Measurements from ENCODE around the gene RAB11FIP4. TPM values are rescaled to one million over a fixed set of nuclear protein-coding genes. Genes with fewer than 3 reads are reported as not detected.
A peak's percentile ranks its signal among the peaks of the same experiment; 100 is the strongest.

RAB11FIP4 gene
- total RNA-seq, 1 experiment from 2014 or later: 5.3 TPM

- H3K27me3 ChIP-seq: no peaks in the 10 kb centered on the region
- H3K4me3 ChIP-seq: peak overlapping the region; percentile 90
- DNase-seq: peak; percentile 73
- H3K36me3 ChIP-seq: peaks cover 71% of the 10 kb centered on the region
- H3K9me3 ChIP-seq: no peaks in the 10 kb centered on the region
Observed at GRCh38 chr17:31561469-31562375, 170.2 kb downstream of the RAB11FIP4 start.

DNA sequence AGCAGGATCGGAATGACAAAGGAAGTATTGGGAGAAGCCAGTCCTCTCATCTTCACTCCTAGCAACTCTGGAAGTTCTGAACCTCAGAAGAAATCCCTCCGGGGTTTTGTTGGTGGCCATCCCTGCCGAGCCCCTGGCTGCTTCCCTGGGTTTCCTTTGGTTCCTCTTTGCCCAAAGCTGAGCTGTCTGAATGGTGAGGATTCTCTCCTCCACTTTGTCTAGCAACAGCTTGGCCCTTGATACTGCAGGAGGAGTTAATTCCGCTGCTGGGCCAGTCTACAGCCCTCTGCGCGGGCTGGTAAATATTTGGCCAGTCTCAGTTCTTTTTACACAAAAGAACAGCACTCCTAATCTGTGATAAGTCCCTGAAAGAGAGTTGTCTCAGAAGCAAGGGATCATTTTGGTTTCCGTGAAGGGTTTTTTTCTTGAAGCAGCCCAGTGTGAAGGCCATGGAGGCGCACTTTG lies 170.9 kb downstream of the RAB11FIP4 start:
- Histone ChIP-seq H3K27me3 (no peaks in the 10 kb centered on the region), H3K9me3 (no peaks in the 10 kb centered on the region), H3K36me3 (peaks cover 78% of the 10 kb centered on the region), H3K4me3 (peak overlapping the region; percentile 90)
- DNase-seq: no peak

GRCh38 chr17:31564291-31564690 lies 172.8 kb downstream of the RAB11FIP4 start:
- no peaks in the 10 kb centered on the region for H3K9me3 ChIP-seq
- DNase-seq: no peak
- peak overlapping the region; percentile 17 for H3K4me3 ChIP-seq
- H3K27me3 ChIP-seq: no peaks in the 10 kb centered on the region
- H3K36me3 ChIP-seq: peaks cover 97% of the 10 kb centered on the region

- DNase-seq: peak; percentile 87
- H3K36me3 ChIP-seq: peaks cover 98% of the 10 kb centered on the region
- H3K27me3 ChIP-seq: no peaks in the 10 kb centered on the region
- H3K4me3 ChIP-seq: peak overlapping the region; percentile 17
- H3K9me3 ChIP-seq: no peaks in the 10 kb centered on the region
Observed at GRCh38 chr17:31564883-31565301, 173.4 kb downstream of the RAB11FIP4 start.

GRCh38 chr17:31565652-31566051 lies 174.2 kb downstream of the RAB11FIP4 start:
- no peak for DNase-seq
- Histone ChIP-seq H3K4me3 (peak overlapping the region; percentile 17), H3K9me3 (no peaks in the 10 kb centered on the region), H3K36me3 (peaks cover 98% of the 10 kb centered on the region), H3K27me3 (no peaks in the 10 kb centered on the region)

DNA sequence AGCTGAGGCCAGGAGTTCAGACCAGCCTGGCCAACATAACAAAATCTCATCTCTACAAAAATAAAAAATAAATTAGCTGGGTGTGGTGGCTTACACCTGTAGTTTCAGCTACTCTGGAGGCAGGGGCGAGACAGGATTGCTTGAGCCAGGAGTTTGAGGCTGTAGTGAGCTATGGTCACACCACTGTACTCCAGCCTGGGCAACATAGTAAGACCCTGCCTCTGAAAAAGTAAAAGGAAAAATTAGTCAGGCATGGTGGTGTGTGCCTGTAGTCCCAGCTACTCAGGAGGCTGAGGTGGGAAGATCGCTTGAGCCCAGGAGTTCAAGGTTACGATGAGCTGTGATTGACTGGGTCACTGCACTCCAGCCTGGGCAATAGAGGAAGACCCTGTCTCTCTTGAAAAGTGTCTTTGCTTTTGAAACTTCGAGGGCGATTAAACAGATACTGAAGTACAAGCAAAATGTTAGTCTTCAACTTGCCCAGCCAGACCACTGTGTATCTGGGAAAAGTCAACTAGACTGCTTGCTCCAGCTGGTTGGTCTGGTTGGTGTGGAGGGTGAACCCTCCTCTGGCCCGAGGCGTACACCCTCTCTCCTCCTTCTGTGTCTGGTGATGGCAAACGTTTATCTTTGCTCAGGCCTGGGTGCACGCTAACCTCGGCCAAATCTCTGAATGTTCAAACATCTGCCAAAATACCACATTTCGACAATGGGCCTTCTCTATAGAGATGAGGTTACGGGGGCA lies 174.9 kb downstream of the RAB11FIP4 start:
- Histone ChIP-seq H3K36me3 (peaks cover 90% of the 10 kb centered on the region), H3K4me3 (no peak overlapping the region), H3K9me3 (no peaks in the 10 kb centered on the region), H3K27me3 (no peaks in the 10 kb centered on the region)
- no peak for DNase-seq

GRCh38 chr17:31566992-31567373 lies 175.5 kb downstream of the RAB11FIP4 start:
- Histone ChIP-seq H3K36me3 (peaks cover 90% of the 10 kb centered on the region), H3K4me3 (no peak overlapping the region), H3K27me3 (no peaks in the 10 kb centered on the region), H3K9me3 (no peaks in the 10 kb centered on the region)
- DNase-seq: no peak

DNA sequence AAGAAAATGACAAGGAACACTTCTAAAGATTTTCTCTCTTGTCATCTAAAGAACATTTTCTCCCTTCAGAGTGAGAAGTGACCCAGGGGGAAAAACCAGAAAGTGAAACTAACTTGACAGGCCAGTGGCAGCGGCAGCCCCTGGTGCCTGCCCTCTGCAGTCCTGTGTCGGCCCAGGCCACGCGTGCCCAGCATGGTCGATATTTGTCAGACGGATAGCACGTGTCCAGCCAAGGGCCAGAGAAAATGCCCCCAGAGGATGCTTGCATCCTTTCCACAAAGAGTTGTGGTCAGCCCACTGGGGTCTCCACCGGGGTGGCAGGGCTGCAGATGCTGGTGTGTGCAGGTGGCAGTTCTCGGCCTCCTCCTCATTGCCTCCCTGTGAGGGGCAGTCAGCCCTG lies 176.6 kb downstream of the RAB11FIP4 start:
- no peak for DNase-seq

GRCh38 chr17:31568539-31568938 lies 177.1 kb downstream of the RAB11FIP4 start:
- H3K4me3 ChIP-seq: no peak overlapping the region
- DNase-seq: no peak

More for the DNA sequence above, 176.6 kb downstream of the RAB11FIP4 start:
- no peak overlapping the region for H3K4me3 ChIP-seq
- no peaks in the 10 kb centered on the region for H3K9me3 ChIP-seq
- peaks cover 90% of the 10 kb centered on the region for H3K36me3 ChIP-seq
- no peaks in the 10 kb centered on the region for H3K27me3 ChIP-seq

DNA sequence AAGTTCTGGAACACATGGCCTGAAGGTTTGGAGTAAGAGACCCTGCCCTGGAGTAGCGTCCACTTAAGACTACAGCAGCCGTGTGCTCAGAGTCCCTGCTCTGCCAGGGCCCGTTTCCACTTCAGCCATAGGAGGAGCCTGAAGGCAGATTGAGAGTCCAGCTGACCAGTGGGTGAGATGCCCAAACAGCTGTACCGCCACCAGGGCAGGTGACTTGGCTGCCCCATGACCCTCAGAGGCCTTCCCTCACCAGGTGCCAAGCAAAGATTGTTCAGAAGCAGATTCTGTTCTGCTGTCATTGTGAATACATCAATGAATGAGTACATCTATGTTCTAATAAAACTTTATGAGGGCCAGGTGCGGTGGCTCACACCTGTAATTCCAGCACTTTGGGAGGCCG lies 178.8 kb downstream of the RAB11FIP4 start:
- Histone ChIP-seq H3K27me3 (no peaks in the 10 kb centered on the region), H3K4me3 (no peak overlapping the region), H3K36me3 (peaks cover 91% of the 10 kb centered on the region), H3K9me3 (no peaks in the 10 kb centered on the region)
- no peak for DNase-seq

More at GRCh38 chr17:31568539-31568938, 177.1 kb downstream of the RAB11FIP4 start:
- Histone ChIP-seq H3K27me3 (no peaks in the 10 kb centered on the region), H3K9me3 (no peaks in the 10 kb centered on the region), H3K36me3 (peaks cover 91% of the 10 kb centered on the region)

GRCh38 chr17:31570951-31571892 lies 179.7 kb downstream of the RAB11FIP4 start:
- H3K4me3 ChIP-seq: no peak overlapping the region
- no peaks in the 10 kb centered on the region for H3K27me3 ChIP-seq
- no peaks in the 10 kb centered on the region for H3K9me3 ChIP-seq
- DNase-seq: peak; percentile 99
- peaks cover 90% of the 10 kb centered on the region for H3K36me3 ChIP-seq

- H3K27me3 ChIP-seq: no peaks in the 10 kb centered on the region
- DNase-seq: no peak
- no peaks in the 10 kb centered on the region for H3K9me3 ChIP-seq
- H3K4me3 ChIP-seq: no peak overlapping the region
- H3K36me3 ChIP-seq: peaks cover 90% of the 10 kb centered on the region
Observed at GRCh38 chr17:31572341-31572740, 180.9 kb downstream of the RAB11FIP4 start.

DNA sequence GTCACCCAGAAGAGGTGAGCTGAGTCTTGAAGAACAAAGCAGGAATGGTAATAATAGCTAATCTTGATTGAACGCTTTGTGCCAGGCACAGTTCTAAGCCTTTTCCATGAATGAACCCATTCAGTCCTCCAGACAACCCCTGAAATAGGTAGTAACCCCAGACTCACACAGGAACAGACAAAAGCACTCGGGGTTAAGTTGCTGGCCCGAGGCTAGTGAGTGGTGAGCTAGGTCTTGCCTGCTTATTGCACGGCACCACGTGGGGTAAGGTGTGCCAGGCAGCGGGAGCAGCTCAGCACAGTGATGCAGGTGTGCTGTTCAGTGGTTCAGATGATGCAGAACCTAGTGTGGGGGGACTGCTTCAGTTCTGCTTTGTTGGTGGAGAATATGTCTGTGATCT lies 181.6 kb downstream of the RAB11FIP4 start:
- Histone ChIP-seq H3K9me3 (no peaks in the 10 kb centered on the region), H3K36me3 (peaks cover 88% of the 10 kb centered on the region), H3K4me3 (no peak overlapping the region), H3K27me3 (no peaks in the 10 kb centered on the region)
- no peak for DNase-seq

DNA sequence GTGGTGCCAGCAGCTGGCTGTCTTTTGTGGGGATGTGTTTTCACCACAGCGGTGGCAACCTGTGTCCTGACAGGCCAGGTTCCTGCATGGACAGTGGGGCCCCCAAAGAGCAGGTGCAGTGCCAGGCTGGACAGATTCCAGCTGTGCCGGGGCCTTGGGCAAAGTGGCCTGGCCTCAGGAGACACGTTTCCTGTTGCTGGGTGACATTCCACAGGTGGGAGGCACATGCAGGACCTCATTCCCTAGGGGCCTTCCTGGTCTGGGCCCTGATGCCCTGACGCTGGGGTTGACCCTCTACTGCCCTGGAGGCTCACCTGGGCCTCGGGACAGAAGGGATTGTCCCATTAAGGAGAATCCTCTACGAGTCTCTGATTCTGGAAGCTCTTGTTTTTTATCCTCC lies 182.4 kb downstream of the RAB11FIP4 start:
- Histone ChIP-seq H3K27me3 (no peaks in the 10 kb centered on the region), H3K36me3 (peaks cover 88% of the 10 kb centered on the region), H3K9me3 (no peaks in the 10 kb centered on the region), H3K4me3 (no peak overlapping the region)
- no peak for DNase-seq

- Histone ChIP-seq H3K36me3 (peaks cover 88% of the 10 kb centered on the region), H3K4me3 (no peak overlapping the region), H3K27me3 (no peaks in the 10 kb centered on the region), H3K9me3 (no peaks in the 10 kb centered on the region)
- no peak for DNase-seq
Observed at GRCh38 chr17:31574458-31574857, 183.0 kb downstream of the RAB11FIP4 start.

DNA sequence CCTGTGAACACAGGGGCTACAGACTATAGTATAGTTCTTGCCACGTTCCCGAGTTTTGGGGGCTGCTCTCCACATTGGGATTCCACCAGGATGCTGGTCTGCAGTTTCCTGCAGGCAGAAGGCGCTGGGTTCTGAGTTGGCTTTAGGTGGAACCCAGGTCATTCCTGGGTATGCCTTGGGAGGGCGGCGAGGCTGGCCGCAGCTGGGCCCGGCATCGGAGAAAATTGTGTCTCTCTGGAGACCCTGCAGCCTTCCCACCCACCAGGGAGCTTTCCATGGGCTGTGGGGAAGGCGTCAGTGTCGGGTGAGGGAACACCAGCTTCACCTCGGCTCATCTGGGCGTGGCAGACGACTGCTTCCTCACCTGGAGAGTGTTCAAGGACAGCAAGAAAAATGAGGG lies 183.6 kb downstream of the RAB11FIP4 start:
- Histone ChIP-seq H3K4me3 (no peak overlapping the region), H3K36me3 (peaks cover 87% of the 10 kb centered on the region), H3K9me3 (no peaks in the 10 kb centered on the region), H3K27me3 (no peaks in the 10 kb centered on the region)
- DNase-seq: no peak
